NCI-H82 treated with DMSO at 0.1 percent for 48 hours (cell line): ENCODE measurements around the gene TK1.
"Not testable (repeated sequence)": the region's sequence is repeated elsewhere in the genome, so short reads cannot be mapped to it uniquely, and the experiment has no call there.

Experiments
- DNase-seq: peaks from one replicate; lab custom pipeline; 2025; ENCODE audit not compliant: unreplicated experiment; lab: John Stamatoyannopoulos, UW

The TK1 gene

GRCh38 chr17:78154903-78155811 lies 31.7 kb downstream of the TK1 start:
- no peak for DNase-seq

GRCh38 chr17:78151514-78152008 lies 35.3 kb downstream of the TK1 start:
- no peak for DNase-seq

GRCh38 chr17:78148286-78149016 lies 38.4 kb downstream of the TK1 start:
- no peak for DNase-seq

GRCh38 chr17:78147315-78147998 lies 39.4 kb downstream of the TK1 start:
- DNase-seq, result no peak

GRCh38 chr17:78146881-78147280 lies 40.0 kb downstream of the TK1 start:
- DNase-seq, result no peak

GRCh38 chr17:78146471-78146869 lies 40.4 kb downstream of the TK1 start:
- no peak for DNase-seq

GRCh38 chr17:78144736-78145641 lies 41.9 kb downstream of the TK1 start:
- no peak for DNase-seq

GRCh38 chr17:78144147-78144719 lies 42.6 kb downstream of the TK1 start:
- DNase-seq, result no peak

GRCh38 chr17:78143214-78144146 lies 43.4 kb downstream of the TK1 start:
- no peak for DNase-seq

- DNase-seq, result no peak
Observed at GRCh38 chr17:78142119-78142861, 44.6 kb downstream of the TK1 start.

GRCh38 chr17:78141437-78142118 lies 45.3 kb downstream of the TK1 start:
- no peak for DNase-seq

GRCh38 chr17:78140169-78141051 lies 46.4 kb downstream of the TK1 start:
- peak; percentile 98 for DNase-seq

GRCh38 chr17:78139861-78140168 lies 47.0 kb downstream of the TK1 start:
- not testable (repeated sequence) for DNase-seq

GRCh38 chr17:78138204-78139060 lies 48.4 kb downstream of the TK1 start:
- DNase-seq, result no peak

- DNase-seq, result no peak
Observed at GRCh38 chr17:78137392-78138203, 49.3 kb downstream of the TK1 start.
